Stimulated activated naive CD8-positive, alpha-beta T cell treated with anti-CD3 and anti-CD28 coated beads, Interleukin-15, Interleukin-2, amounts not matched to agents 100 ng/mL and 50 ng/mL, for 24 hours (primary cell): ENCODE data around the gene DCC.

Experiments
- H3K27ac Mint-ChIP-seq: one replicate; pipeline ENCODE4 v1.8.0; 2021; ENCODE audit warnings: mild to moderate bottlenecking, mixed read lengths
- H3K27me3 Mint-ChIP-seq: one replicate; pipeline ENCODE4 v1.8.0; 2021; ENCODE audit warnings: mixed read lengths
- H3K36me3 Mint-ChIP-seq: one replicate; pipeline ENCODE4 v1.8.0; 2021; ENCODE audit warnings: low read depth, mixed read lengths
- H3K4me1 Mint-ChIP-seq: one replicate; pipeline ENCODE4 v1.8.0; 2021; ENCODE audit warnings: low read depth, mixed read lengths
- H3K4me3 Mint-ChIP-seq: one replicate; pipeline ENCODE4 v1.8.0; 2021; ENCODE audit warnings: mild to moderate bottlenecking, mixed read lengths
- H3K9me3 Mint-ChIP-seq: one replicate; pipeline ENCODE4 v1.8.0; 2021; ENCODE audit warnings: mixed read lengths

DCC gene

GRCh38 chr18:52678034-52678433 is 338.0 kb downstream of the DCC start:
- H3K27ac Mint-ChIP-seq = no peak overlapping the region
- H3K9me3 Mint-ChIP-seq = no peaks in the 10 kb centered on the region
- no peaks in the 10 kb centered on the region for H3K36me3 Mint-ChIP-seq
- H3K4me1 Mint-ChIP-seq = no peaks in the 10 kb centered on the region
- H3K4me3 Mint-ChIP-seq = no peak overlapping the region
- H3K27me3 Mint-ChIP-seq = no peaks in the 10 kb centered on the region

GRCh38 chr18:52678551-52678950 is 338.6 kb downstream of the DCC start:
- no peaks in the 10 kb centered on the region for H3K27me3 Mint-ChIP-seq
- H3K36me3 Mint-ChIP-seq = no peaks in the 10 kb centered on the region
- no peaks in the 10 kb centered on the region for H3K4me1 Mint-ChIP-seq
- no peak overlapping the region for H3K4me3 Mint-ChIP-seq
- H3K27ac Mint-ChIP-seq = no peak overlapping the region
- no peaks in the 10 kb centered on the region for H3K9me3 Mint-ChIP-seq

GRCh38 chr18:52679354-52679753 is 339.4 kb downstream of the DCC start:
- H3K27me3 Mint-ChIP-seq = no peaks in the 10 kb centered on the region
- H3K4me1 Mint-ChIP-seq = no peaks in the 10 kb centered on the region
- H3K9me3 Mint-ChIP-seq = no peaks in the 10 kb centered on the region
- H3K36me3 Mint-ChIP-seq = no peaks in the 10 kb centered on the region
- H3K4me3 Mint-ChIP-seq = no peak overlapping the region
- H3K27ac Mint-ChIP-seq = no peak overlapping the region

- no peak overlapping the region for H3K27ac Mint-ChIP-seq
- no peak overlapping the region for H3K4me3 Mint-ChIP-seq
- no peaks in the 10 kb centered on the region for H3K4me1 Mint-ChIP-seq
- no peaks in the 10 kb centered on the region for H3K36me3 Mint-ChIP-seq
- no peaks in the 10 kb centered on the region for H3K27me3 Mint-ChIP-seq
- H3K9me3 Mint-ChIP-seq = peaks cover 3% of the 10 kb centered on the region
Observed at GRCh38 chr18:52682260-52682659, 342.3 kb downstream of the DCC start.

GRCh38 chr18:52685316-52685715 is 345.3 kb downstream of the DCC start:
- peaks cover 3% of the 10 kb centered on the region for H3K9me3 Mint-ChIP-seq
- H3K27me3 Mint-ChIP-seq = no peaks in the 10 kb centered on the region
- no peaks in the 10 kb centered on the region for H3K36me3 Mint-ChIP-seq
- H3K4me1 Mint-ChIP-seq = no peaks in the 10 kb centered on the region
- no peak overlapping the region for H3K27ac Mint-ChIP-seq
- no peak overlapping the region for H3K4me3 Mint-ChIP-seq

- Mint-ChIP-seq H3K36me3 (no peaks in the 10 kb centered on the region), H3K4me3 (no peak overlapping the region), H3K4me1 (no peaks in the 10 kb centered on the region), H3K27ac (no peak overlapping the region), H3K27me3 (no peaks in the 10 kb centered on the region), H3K9me3 (peaks cover 4% of the 10 kb centered on the region)
Observed at GRCh38 chr18:52691841-52692240, 351.8 kb downstream of the DCC start.

- Mint-ChIP-seq H3K27ac (no peak overlapping the region), H3K4me1 (no peaks in the 10 kb centered on the region), H3K36me3 (no peaks in the 10 kb centered on the region), H3K4me3 (no peak overlapping the region), H3K27me3 (no peaks in the 10 kb centered on the region), H3K9me3 (peaks cover 4% of the 10 kb centered on the region)
Observed at GRCh38 chr18:52694804-52695203, 354.8 kb downstream of the DCC start.

GRCh38 chr18:52700116-52700515 is 360.1 kb downstream of the DCC start:
- Mint-ChIP-seq H3K27ac (no peak overlapping the region), H3K36me3 (no peaks in the 10 kb centered on the region), H3K27me3 (no peaks in the 10 kb centered on the region), H3K9me3 (peaks cover 11% of the 10 kb centered on the region), H3K4me3 (no peak overlapping the region), H3K4me1 (no peaks in the 10 kb centered on the region)

GRCh38 chr18:52700816-52701215 is 360.8 kb downstream of the DCC start:
- Mint-ChIP-seq H3K27me3 (no peaks in the 10 kb centered on the region), H3K9me3 (peaks cover 7% of the 10 kb centered on the region)

GRCh38 chr18:52701219-52701935 is 361.4 kb downstream of the DCC start:
- no peak overlapping the region for H3K4me3 Mint-ChIP-seq
- no peaks in the 10 kb centered on the region for H3K27me3 Mint-ChIP-seq
- H3K36me3 Mint-ChIP-seq = no peaks in the 10 kb centered on the region
- no peaks in the 10 kb centered on the region for H3K4me1 Mint-ChIP-seq
- peaks cover 7% of the 10 kb centered on the region for H3K9me3 Mint-ChIP-seq
- H3K27ac Mint-ChIP-seq = no peak overlapping the region

More at GRCh38 chr18:52700816-52701215, 360.8 kb downstream of the DCC start:
- Mint-ChIP-seq H3K4me1 (no peaks in the 10 kb centered on the region), H3K36me3 (no peaks in the 10 kb centered on the region), H3K27ac (no peak overlapping the region), H3K4me3 (no peak overlapping the region)

GRCh38 chr18:52715421-52715820 is 375.4 kb downstream of the DCC start:
- Mint-ChIP-seq H3K4me1 (no peaks in the 10 kb centered on the region), H3K27ac (no peak overlapping the region), H3K9me3 (no peaks in the 10 kb centered on the region), H3K4me3 (no peak overlapping the region), H3K27me3 (no peaks in the 10 kb centered on the region), H3K36me3 (no peaks in the 10 kb centered on the region)

GRCh38 chr18:52715991-52716390 is 376.0 kb downstream of the DCC start:
- no peak overlapping the region for H3K27ac Mint-ChIP-seq
- peaks cover 3% of the 10 kb centered on the region for H3K9me3 Mint-ChIP-seq
- no peaks in the 10 kb centered on the region for H3K4me1 Mint-ChIP-seq
- H3K4me3 Mint-ChIP-seq = no peak overlapping the region
- no peaks in the 10 kb centered on the region for H3K27me3 Mint-ChIP-seq
- no peaks in the 10 kb centered on the region for H3K36me3 Mint-ChIP-seq

GRCh38 chr18:52716973-52717372 is 377.0 kb downstream of the DCC start:
- Mint-ChIP-seq H3K27me3 (no peaks in the 10 kb centered on the region), H3K4me3 (no peak overlapping the region), H3K36me3 (no peaks in the 10 kb centered on the region), H3K4me1 (no peaks in the 10 kb centered on the region), H3K27ac (no peak overlapping the region), H3K9me3 (peaks cover 3% of the 10 kb centered on the region)

- Mint-ChIP-seq H3K4me3 (no peak overlapping the region), H3K27me3 (no peaks in the 10 kb centered on the region), H3K9me3 (peaks cover 11% of the 10 kb centered on the region), H3K4me1 (no peaks in the 10 kb centered on the region), H3K27ac (no peak overlapping the region), H3K36me3 (no peaks in the 10 kb centered on the region)
Observed at GRCh38 chr18:52722904-52723303, 382.9 kb downstream of the DCC start.

- Mint-ChIP-seq H3K27me3 (no peaks in the 10 kb centered on the region), H3K27ac (no peak overlapping the region), H3K4me3 (no peak overlapping the region), H3K9me3 (peaks cover 11% of the 10 kb centered on the region), H3K4me1 (no peaks in the 10 kb centered on the region), H3K36me3 (no peaks in the 10 kb centered on the region)
Observed at GRCh38 chr18:52723550-52723970, 383.6 kb downstream of the DCC start.

GRCh38 chr18:52730972-52731619 is 391.1 kb downstream of the DCC start:
- no peaks in the 10 kb centered on the region for H3K27me3 Mint-ChIP-seq
- H3K4me1 Mint-ChIP-seq = no peaks in the 10 kb centered on the region
- H3K9me3 Mint-ChIP-seq = peaks cover 6% of the 10 kb centered on the region
- no peak overlapping the region for H3K4me3 Mint-ChIP-seq
- H3K27ac Mint-ChIP-seq = no peak overlapping the region
- H3K36me3 Mint-ChIP-seq = no peaks in the 10 kb centered on the region
